Fibroblast of skin of right biceps (primary cell): ENCODE data around the gene SERINC5.
A peak's percentile ranks its signal among the peaks of the same experiment; 100 is the strongest.
"Not testable (repeated sequence)": the region's sequence is repeated elsewhere in the genome, so short reads cannot be mapped to it uniquely, and the experiment has no call there.

Source experiments
- DNase-seq: peaks from one replicate; pipeline ENCODE4 v3.0.0-alpha.2; 2013

The SERINC5 gene

DNA sequence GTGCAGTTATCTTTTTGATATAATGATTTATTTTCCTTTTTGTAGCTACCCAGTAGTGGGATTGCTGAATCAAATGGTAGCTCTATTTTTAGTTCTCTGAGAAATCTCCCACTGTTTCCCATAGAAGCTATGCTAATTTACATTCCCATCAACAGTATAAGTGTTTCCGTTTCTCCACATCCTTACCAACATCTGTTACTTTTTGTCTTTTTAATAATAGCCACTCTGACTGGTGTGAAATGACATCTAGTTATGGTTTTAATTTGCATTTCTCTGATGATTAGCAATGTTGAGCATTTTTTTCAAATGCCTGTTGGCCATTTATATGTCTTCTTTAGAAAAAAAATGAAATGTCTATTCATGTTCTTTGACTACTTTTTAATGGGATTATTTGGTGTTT, 94.7 kb downstream of the SERINC5 start:
- no peak for DNase-seq

DNA sequence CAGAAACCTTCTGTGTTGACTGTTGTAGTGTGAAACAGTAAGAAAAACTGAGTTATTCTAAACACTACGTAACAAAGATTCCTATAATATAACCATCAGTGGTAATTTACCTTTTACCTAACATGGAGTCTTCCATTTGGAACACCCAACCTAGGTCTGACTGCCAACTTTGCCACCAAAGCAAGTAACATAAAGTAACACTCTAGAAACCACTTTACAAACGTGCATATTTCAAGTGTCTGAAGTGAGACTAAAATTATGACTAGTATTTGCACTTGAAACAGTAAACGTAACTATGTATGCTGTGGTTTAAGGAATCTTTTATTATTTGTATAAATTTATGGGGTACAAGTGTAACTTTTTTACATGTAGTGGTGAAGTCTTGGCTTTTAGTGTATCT, 95.6 kb downstream of the SERINC5 start:
- no peak for DNase-seq

DNA sequence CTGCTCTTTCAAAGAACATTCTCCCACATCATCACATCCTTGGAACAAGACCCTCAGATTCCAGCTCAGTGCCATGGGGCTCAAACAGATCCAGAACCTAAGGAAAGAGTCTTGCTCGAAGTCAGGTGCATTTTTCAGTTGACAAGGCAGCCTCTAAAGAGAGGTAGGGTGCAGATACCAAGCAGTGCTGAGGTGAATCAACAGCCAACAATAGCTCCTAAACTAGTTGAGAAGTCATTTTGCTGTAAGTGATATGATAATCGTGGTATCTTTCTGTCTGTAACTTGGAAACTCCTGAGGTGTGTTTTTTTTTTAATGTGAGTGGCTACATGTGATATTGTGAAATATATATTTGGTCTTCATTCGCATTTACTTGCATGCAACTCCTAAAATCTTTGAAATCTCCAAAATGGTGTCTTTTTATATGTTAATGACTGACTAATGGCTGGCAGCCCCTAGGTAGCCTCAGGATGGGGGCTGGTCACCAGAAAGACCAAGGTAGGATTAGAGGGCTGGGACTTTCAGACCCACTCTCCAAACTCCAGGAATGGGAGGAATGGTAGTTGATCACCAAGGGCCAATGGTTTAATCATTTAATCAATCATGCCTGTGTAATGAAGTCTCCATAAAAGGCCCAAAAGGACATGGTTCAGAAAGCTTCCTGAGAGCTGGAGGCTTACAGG, 96.6 kb downstream of the SERINC5 start:
- DNase-seq = no peak

DNA sequence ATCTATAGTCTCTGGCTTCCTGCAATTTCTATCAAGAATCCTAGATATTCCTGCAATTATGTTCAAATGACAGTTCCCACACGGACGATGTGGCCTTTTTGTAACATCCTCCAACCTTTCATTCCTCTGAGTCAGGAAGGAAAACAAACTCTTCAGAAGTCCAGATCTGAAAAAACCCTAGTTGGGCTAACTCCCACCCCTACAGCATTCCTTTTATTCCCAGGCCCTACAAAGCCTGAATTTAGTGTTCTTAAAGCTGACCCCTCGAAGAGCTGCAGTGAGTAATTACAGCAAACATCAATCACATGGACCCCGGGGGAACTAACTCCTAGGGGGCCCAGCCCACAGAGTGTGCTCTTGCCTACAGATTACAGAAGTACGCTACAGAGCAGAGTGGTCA, 99.7 kb downstream of the SERINC5 start:
- peak; percentile 30 for DNase-seq

DNA sequence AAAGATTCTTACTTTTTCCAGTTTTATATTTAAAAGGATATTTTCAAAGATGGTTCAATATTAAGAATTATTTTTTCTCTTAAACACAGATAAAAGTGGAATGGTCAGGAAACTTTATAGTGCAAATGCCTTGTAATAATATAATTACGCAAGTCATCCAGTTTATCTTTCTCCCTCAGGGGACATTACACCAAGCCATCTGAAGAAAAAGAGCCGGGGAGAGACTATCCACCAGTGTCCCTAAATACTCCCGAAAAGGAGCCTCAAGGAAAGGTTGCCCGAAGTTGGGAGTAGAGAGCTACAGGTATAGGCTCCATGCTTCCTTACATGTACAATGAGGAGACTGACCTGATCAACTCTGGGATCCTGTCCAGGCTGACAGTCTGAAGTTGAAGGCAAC, 101.1 kb downstream of the SERINC5 start:
- no peak for DNase-seq

DNA sequence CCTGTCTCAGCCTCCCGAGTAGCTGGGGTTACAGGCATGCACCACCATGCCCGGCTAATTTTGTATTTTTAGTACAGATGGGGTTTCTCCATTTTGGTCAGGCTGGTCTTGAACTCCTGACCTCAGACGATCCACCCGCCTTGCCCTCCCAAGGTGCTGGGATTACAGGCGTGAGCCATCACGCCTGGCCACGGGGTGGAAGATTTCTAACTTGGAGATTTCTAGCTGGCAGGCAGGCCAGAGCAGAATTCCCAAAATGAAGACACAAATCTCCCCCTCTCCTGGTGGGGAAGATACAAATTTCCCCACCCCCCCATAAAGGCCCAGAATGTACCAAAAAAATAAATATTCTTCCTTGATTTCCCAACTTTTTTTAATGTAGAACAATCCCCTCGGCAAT, 101.6 kb downstream of the SERINC5 start:
- DNase-seq = not testable (repeated sequence)

DNA sequence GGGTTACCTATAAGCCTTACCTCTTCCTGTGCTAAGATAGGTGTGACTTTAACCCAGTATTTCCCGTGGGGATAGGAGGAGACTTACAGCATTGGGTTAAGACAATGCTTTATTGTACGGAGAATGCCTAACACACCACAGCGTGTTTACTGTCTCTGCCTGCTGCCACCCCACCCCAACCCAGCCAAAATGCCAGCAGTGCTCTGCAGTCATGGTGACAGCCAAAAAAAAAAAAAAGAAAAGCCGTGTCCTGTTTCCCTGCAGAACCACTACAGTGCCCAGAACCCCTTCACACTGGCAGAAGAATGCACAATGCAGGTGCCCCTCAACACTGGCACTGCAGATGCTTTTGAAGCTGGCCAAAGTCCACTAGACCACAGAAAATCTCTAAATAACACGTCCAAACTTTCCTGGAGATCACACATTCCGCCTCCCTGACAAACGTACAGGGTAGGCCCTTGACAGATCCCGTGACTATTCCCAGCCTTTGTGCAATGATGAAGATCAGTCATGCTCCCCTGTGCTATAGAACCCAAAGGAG, 102.2 kb downstream of the SERINC5 start:
- no peak for DNase-seq

DNA sequence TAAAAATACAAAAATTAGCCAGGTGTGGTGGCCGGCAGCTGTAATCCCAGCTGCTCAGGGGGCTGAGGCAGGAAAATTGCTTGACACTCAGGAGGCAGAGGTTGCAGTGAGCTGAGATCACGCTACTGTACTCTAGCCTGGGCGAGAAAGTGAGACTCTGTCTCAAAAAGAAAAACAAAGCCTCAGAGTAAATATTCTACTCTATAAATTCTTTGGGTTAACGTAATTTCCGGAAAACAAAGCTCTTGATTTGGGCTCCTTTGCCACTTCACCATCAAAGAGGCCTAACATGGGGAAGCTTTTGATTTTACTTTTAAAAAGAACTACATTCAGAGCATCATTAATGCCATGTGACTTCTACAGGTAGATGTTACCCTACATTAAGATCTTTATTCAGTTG, 103.1 kb downstream of the SERINC5 start:
- DNase-seq = no peak

DNA sequence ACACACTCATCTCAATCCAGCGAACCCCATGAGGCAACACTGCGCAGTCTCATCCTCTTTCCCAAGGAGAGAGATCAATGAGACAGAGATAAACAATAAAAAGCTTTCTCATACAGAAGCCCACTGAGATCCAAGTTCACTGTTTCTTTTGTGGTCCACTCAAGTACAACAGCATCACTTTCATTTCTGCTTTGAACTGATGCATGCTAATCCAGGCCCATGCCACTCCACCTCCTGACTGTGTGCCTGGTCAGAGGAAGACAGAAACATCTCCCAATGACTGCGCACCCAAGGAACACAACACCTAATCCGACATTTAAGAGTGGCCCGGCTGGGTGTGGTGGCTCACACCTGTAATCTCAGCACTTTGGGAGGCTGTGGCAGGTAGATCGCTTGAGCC, 104.0 kb downstream of the SERINC5 start:
- no peak for DNase-seq

DNA sequence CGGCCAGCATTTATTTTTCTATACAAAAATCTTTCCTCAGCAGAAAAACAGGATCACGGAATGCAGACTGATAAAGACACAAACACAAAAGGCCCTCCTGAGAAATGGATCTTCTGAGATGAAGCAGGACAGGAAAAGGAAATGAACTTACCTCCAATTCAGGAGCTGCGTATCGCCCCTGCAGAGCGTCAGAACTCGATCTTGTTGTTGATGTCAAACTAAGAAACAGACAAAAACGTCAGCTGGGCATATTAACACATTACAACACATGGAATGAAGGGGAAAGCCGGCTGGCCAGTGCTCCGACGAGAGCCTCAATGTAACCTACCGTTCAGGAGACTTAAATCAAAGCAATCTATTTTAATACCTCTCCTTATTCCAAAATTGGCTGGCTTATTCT, 105.1 kb downstream of the SERINC5 start:
- no peak for DNase-seq

DNA sequence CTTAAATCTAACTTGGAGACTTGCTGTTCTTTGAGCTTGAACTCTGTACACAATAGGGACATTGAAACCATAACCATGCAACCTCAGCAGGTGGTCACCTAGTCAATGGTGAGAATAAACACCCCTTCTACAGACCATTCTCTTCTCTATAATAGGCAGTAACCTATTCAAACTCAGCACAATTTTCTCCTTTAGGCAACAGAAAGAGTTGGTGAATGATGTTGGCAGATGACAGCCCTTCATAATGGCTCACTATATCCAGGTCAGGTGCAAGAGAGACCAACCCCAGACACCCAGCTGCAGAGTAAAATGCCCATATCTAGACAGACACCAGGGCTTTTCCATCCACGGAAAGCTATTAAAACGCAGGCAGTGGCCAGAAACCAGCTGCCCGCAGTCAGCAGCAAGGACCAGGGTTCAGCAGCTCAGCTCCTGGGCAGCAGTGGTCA, 106.7 kb downstream of the SERINC5 start:
- DNase-seq = no peak

DNA sequence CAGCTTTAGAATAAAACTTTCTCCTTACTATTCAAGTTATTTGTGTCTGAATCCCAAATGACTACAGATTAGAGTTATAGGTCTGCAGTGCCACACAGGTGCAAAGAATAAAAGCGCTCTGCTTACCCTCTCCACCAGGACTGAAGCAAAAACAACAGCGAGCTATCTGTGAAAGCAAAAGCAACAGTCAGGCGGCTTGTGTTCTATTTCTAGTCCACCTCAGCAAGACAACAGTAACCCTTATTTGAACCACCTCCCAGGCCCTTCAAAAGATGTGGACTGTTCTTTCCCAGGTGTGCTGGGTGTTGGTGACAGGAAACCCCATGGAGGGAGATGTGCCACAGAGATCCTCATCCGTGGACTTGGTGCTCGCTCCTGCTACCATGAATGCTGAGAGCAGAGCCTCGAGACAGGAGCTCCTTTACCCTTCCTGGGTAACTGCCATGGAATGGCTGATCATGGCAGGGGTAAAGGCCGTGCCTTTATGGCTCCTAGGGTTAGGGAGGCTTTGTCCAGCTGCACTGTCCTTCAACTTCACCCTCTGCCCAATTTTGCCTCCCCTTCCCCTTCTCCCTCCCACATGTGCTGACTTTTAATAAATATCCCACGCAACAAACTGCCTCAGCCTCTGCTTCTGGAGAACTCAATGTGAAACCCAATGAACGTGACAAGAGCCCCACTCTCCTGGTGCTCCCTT, 108.6 kb downstream of the SERINC5 start:
- DNase-seq = no peak

DNA sequence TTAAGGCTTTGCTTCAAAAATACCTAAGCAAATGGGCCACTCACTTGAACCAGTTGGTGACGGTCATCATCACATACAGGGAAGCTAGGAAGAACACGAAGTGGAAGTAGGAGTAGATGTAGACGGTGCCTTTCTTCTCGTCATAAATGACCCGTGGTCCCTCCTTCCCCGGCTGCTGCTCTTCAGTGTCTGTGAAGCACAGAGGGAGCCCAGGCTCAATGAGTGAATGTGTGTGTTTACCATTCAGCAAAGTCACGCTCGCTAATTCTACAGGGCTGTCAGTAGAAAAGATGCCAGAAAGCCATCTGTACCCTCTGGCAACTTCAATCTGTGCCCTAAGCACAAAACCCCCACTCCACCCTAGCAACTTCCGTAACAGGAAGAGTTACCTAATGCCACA, 109.8 kb downstream of the SERINC5 start:
- DNase-seq = no peak

DNA sequence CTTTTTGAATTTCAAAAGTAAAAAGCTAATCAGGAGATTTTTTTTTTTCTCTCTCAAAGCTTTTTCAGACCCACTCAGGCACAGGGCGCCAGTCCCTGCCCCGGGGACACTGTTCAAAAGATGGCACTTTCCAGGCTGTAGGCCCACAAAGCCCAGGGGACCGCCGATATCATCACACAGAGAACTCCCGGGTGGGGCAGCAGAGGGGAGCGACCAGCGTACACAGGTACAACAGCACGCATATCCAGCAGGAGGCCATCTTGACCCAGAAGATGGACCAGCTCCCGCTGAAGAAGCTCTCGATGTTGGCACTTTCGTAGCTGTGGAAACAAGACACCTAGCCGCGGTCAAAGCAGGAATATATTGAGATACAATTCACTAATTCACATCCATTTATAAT, 112.4 kb downstream of the SERINC5 start:
- DNase-seq = no peak

DNA sequence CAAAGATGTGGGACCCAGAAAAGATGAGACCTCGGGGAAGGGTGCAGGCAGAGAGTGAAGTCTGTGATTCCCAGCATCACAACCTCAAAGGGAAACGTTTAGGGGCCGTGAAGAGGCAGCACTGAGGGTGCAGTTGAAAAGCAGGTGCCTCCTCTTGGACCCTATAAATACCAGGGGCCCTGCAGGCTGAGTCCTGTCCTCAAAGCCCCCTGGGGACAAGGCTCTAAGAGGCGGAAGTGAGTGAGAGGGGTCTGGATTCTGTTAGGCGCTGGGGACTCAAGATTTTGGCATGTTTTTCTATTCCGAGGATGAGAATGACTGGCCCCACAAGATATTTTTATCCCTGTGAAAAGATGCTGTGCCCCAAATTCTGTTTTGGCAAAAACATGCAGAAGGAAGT, 112.9 kb downstream of the SERINC5 start:
- DNase-seq = no peak

DNA sequence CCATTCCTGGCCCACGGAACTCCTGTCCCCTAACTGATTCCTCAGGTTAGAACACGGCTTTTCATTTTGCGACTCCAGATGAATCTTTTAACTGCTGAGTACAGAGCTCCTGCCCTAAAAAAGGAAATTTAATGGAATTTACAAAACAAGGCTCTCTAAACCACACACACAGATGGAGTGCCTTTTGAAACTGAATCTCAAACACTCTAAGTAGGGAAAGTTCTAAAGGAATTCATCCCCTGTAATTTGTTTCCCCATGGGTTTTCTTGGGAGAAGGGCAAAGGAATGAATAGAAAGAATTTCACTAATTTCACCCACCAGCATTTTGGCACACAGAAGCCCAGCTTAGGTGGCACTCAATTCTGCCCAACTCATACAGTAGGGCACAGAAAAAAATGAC, 114.2 kb downstream of the SERINC5 start:
- peak; percentile 15 for DNase-seq

DNA sequence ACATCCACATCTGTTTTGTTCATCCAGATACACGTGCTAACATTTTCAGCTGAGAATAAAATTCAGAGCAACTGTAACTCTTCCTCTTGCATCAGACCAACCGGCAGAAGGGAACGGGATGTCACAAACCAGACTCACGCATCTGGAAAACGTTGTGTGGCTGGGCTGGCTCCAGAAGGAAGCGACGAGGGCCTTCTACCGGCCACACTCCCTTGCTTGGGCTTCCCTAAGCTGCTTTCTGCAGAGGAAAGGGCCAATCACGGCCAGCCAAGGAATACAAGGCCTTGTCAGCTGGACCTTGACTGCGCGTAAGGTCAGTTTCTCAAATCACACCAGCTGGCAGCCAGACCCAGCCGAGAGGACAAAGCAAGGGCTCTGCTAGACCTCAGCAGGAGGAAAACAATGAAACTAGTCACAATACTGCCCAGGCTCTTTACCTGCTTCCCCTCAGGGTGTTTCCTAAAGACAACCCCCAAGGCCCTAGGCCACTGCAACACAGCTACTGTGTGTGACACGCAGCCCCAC, 114.6 kb downstream of the SERINC5 start:
- peak; percentile 61 for DNase-seq

DNA sequence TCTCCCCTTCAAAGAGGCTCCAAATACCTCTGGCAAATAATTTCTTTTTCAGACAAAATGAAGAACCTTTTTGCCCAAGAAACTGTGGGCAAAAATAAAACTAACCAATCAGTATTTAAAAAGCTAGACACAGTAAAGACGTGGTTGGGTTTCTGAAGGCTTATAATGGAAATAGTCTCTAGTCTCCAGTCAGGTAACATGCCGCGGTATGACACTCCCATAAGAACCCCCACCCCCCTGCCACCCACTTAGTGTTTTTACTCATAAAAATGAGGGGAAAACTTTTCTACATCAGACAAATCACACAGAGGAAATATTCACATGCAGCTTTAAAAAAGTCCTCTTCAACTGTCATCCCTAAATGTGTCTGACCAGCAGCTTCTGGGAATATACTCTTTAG, 115.4 kb downstream of the SERINC5 start:
- DNase-seq = no peak

DNA sequence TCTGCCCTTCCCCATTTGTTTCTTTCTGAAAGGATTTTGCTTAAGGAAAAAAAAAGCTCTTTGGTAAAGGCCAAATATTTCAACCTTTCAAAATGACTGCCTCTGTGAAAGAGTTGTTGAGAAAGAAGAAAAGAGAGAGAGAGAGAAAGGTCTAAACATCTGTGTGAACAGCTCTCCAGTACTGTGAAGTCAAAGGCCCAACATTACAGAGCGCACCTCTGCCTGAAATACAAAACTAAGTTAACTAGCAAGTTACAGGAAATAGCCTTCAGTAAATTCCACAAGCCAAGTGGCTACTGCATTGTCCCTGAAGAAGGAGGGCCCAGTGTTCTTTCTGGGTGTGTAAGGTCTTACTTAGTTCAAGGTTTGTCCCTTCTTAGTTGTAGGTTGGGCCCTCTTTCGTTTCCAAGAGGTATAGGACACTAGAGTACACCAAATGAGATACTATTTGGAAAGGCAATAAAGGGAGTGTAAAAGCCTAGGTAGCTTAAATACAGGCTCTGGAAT, 116.3 kb downstream of the SERINC5 start:
- no peak for DNase-seq

DNA sequence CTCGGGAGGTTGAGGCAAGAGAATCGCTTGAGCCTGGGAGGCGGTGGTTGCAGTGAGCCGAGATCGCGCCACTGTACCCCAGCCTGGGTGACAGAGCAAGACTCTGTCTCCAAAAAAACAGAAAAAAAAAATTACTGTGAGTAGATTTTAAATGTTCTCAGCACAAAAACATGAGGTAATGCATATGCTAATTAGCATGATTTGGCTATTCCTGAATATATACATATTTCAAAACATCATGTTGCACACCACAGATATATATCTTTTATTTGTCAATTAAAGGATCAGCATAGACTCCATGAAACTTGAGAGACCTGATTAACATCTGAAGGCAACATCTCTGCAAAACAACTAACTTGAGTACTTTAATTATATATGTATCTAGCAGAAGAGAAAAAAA, 117.4 kb downstream of the SERINC5 start:
- DNase-seq = no peak

DNA sequence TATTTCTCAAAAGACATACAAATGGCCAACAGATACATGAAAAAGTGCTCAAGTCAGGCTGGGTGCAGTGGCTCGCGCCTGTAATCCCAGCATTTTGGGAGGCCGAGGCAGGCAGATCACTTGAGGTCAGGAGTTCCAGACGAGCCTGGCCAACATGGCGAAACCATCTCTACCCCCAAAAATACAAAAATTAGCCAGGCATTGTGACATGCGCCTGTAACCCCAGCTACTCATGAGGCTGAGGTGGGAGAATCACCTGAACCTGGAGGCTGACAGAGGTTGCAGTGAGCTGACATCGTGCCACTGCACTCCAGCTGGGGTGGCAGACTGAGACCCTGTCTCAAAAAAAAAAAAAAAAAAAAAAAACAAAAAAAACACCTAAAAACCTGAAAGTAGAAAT, 119.0 kb downstream of the SERINC5 start:
- not testable (repeated sequence) for DNase-seq

DNA sequence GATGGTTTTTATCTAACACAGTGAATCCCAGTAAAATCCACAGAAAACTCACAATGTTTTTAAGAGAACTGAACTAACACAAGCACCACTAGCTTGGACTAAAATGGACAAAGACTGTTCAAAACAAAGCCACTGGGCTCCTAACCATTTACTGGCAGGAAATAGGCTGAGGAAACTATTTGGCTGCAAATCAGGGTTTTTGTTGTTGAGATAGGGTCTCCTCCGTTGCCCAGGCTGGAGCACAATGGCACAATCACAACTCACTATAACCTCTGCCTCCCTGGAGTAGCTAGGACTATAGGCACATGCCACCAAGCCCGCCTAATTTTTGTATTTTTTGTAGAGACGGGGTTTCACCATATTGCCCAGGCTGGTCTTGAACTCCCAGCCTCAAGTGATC, 121.0 kb downstream of the SERINC5 start:
- no peak for DNase-seq

DNA sequence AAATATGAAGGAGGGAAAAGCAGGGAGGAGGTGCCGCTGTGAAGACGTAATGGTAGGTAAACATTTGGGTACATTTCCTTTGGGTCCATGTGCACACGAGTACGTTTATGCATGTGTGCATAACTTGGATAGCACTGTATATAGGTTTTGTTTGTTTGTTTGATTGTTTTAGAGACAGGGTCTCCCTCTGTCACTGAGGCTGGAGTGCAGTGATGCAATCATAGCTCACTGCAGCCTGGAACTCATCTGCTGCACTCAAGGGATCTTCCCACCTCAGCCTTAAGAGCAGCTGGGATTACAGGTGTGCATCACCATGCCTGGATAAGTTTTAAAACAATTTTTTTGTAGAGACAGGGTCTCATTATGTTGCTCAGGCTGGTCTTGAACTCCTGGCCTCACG, 126.7 kb downstream of the SERINC5 start:
- no peak for DNase-seq

DNA sequence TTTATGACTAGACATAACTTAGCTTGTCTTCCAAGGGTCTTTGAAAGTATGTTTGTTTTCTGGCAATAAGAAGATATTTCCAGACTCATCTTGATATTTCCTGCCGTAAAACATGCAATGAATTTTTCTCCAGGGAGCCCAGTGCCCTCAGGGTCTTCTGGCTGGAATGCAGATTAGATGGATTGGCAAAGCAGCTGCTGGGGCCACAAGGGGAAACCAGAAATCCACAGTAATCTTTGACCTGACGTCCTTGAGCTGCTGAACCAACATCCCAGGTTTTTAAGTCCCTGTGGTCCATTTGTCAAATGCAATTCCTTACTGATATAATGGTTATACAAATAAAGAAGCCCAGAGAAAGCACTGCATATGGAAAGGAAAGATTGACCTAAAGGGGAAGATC, 127.7 kb downstream of the SERINC5 start:
- peak; percentile 36 for DNase-seq
